RWPE1 (cell line): ENCODE measurements around the gene TMEM232.
A peak's percentile ranks its signal among the peaks of the same experiment; 100 is the strongest.

Experiments used
- CTCF ChIA-PET: fragments of 350-600 bp; sonication (Branson Sonifier 250); formaldehyde crosslinking; extraction: SDS; loops from one replicate; lab custom pipeline; 2021; lab: Yijun Ruan, JAX
- POLR2A ChIA-PET: fragments of 400-600 bp; formaldehyde crosslinking; extraction: SDS; loops from one replicate; lab custom pipeline; 2020; ENCODE audit warnings: antibody characterized with exemption; ENCODE audit not compliant: low non-redundant PET; lab: Yijun Ruan, JAX
- DNase-seq: peaks from one replicate; pipeline ENCODE4 v3.0.0; 2012; ENCODE audit warnings: low spot score
- H3K27ac ChIP-seq: fragments of 450-650 bp; 2 replicates; pipeline ENCODE4 v1.5.1; 2017
- CTCF ChIP-seq: fragments of 450-650 bp; conservative IDR thresholded peaks from 2 replicates; pipeline ENCODE4 v1.5.1; 2017; ENCODE audit warnings: low read depth, mild to moderate bottlenecking

TMEM232 gene

GRCh38 chr5:110754181-110754580, 27.7 kb upstream of the TMEM232 start:
- TF ChIP-seq CTCF, result no peak
- H3K27ac ChIP-seq, result no peak overlapping the region
- DNase-seq, result no peak
- POLR2A ChIA-PET, result no interaction called here
- CTCF ChIA-PET, result no interaction called here

- CTCF ChIA-PET, result no interaction called here
- no peak overlapping the region for H3K27ac ChIP-seq
- POLR2A ChIA-PET, result no interaction called here
- no peak for DNase-seq
- TF ChIP-seq CTCF, result no peak
Measured at GRCh38 chr5:110753600-110753999, 27.1 kb upstream of the TMEM232 start.

- H3K27ac ChIP-seq, result no peak overlapping the region
- no peak for TF ChIP-seq CTCF
- ChIA-PET POLR2A (no interaction called here), CTCF (no interaction called here)
- DNase-seq, result no peak
Measured at GRCh38 chr5:110752953-110753352, 26.5 kb upstream of the TMEM232 start.

GRCh38 chr5:110751902-110752762, 25.7 kb upstream of the TMEM232 start:
- H3K27ac ChIP-seq, result no peak overlapping the region
- ChIA-PET CTCF (interaction anchor here (0.7 kb wide), 1 partner anchor 17 kb away, joined by 3 read pairs; no protein-coding TSS in a partner anchor), POLR2A (no interaction called here)
- no peak for DNase-seq
- TF ChIP-seq CTCF, result no peak

GRCh38 chr5:110738812-110739651, 12.6 kb upstream of the TMEM232 start, which contains the start of gene SLC25A46:
Gene SLC25A46 (plus strand): TSS chr5:110739007. CDS start chr5:110739120, 113 bp downstream.
- POLR2A ChIA-PET, result interaction anchor here (0.7 kb wide), 1 partner anchor 1049 kb away, joined by 3 read pairs; no protein-coding TSS in a partner anchor
- no peak for TF ChIP-seq CTCF
- DNase-seq, result peak; percentile 92
- H3K27ac ChIP-seq, result peak within 1 kb of the TSS; percentile 87
- CTCF ChIA-PET, result interaction anchor here (0.6 to 0.7 kb wide), 3 partner anchors 9 to 326 kb away, joined by 3 to 4 read pairs (median 3); no protein-coding TSS in a partner anchor

- peak overlapping the region; percentile 87 for H3K27ac ChIP-seq
- DNase-seq, result peak; percentile 81
- TF ChIP-seq CTCF, result no peak
- ChIA-PET CTCF (interaction anchor here (0.7 kb wide), 1 partner anchor 9 kb away, joined by 4 read pairs; no protein-coding TSS in a partner anchor), POLR2A (interaction anchor here (0.7 kb wide), 1 partner anchor 1048 kb away, joined by 3 read pairs; no protein-coding TSS in a partner anchor)
Measured at GRCh38 chr5:110738503-110738811, 12.0 kb upstream of the TMEM232 start.
